ENCODE results near the gene BZW2. TPM values are rescaled to one million over a fixed set of nuclear protein-coding genes. Genes with fewer than 3 reads are reported as not detected.

Gene BZW2
- total RNA-seq, 1 experiment from 2014 or later = 80.9 TPM

- ATAC-seq (no peak), DNase-seq (ENCODE audit: low read depth, low spot score) (no peak)
- intact Hi-C loops (cut with micrococcal nuclease; ENCODE audit: unreplicated experiment) (no loop called here), in situ Hi-C loops (cut with HindIII; ENCODE audit: low pct_unique_long_range_greater_than_20kb, low sequenced_read_pairs) (no loop called here)
- Histone ChIP-seq H3K27ac (ENCODE audit: low read length) (no peak overlapping the region), H3K9me3 (ENCODE audit: control insufficient read depth, insufficient read depth, low read depth, low read length) (no peaks in the 10 kb centered on the region), H3K4me1 (ENCODE audit: control insufficient read depth, insufficient read depth, low read length) (no peaks in the 10 kb centered on the region), H3K4me3 (ENCODE audit: low read depth in 2 of 2, low read length in 2 of 2) (no peak overlapping the region), H3K36me3 (ENCODE audit: control insufficient read depth, insufficient read depth, low read length) (peaks cover 5% of the 10 kb centered on the region; the same call in 1 of the 2 replicates), H3K27me3 (ENCODE audit: control insufficient read depth, insufficient read depth, low read length) (no peaks in the 10 kb centered on the region)
- no TSS peak for BruUV-seq (replicated peaks)
- TF ChIP-seq TCF7L2 (IDR thresholded peaks at IDR 0.05; ENCODE audit: low read depth, low read length) = no peak
- TF ChIP-seq, protein P1, sequence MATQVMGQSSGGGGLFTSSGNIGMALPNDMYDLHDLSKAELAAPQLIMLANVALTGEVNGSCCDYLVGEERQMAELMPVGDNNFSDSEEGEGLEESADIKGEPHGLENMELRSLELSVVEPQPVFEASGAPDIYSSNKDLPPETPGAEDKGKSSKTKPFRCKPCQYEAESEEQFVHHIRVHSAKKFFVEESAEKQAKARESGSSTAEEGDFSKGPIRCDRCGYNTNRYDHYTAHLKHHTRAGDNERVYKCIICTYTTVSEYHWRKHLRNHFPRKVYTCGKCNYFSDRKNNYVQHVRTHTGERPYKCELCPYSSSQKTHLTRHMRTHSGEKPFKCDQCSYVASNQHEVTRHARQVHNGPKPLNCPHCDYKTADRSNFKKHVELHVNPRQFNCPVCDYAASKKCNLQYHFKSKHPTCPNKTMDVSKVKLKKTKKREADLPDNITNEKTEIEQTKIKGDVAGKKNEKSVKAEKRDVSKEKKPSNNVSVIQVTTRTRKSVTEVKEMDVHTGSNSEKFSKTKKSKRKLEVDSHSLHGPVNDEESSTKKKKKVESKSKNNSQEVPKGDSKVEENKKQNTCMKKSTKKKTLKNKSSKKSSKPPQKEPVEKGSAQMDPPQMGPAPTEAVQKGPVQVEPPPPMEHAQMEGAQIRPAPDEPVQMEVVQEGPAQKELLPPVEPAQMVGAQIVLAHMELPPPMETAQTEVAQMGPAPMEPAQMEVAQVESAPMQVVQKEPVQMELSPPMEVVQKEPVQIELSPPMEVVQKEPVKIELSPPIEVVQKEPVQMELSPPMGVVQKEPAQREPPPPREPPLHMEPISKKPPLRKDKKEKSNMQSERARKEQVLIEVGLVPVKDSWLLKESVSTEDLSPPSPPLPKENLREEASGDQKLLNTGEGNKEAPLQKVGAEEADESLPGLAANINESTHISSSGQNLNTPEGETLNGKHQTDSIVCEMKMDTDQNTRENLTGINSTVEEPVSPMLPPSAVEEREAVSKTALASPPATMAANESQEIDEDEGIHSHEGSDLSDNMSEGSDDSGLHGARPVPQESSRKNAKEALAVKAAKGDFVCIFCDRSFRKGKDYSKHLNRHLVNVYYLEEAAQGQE (IDR thresholded peaks at IDR 0.05; ENCODE audit: insufficient read depth in 1 of 2, low read depth in 2 of 2, low read length in 1 of 2) = no peak
- no peak for TF ChIP-seq SIN3A (IDR thresholded peaks at IDR 0.05; ENCODE audit: borderline replicate concordance, insufficient read depth, low read depth, low read length)
- TF ChIP-seq POLR2AphosphoS5 (IDR thresholded peaks at IDR 0.05; ENCODE audit: low read depth, low read length) = no peak
- no peak for TF ChIP-seq CTCF (IDR thresholded peaks at IDR 0.05)
- ChIA-PET POLR2A (no interaction called here), CTCF (interaction anchor here (0.5 kb wide), 1 partner anchor 386 kb away, joined by 3 read pairs; no protein-coding TSS in a partner anchor)
These were observed 29.9 kb upstream of the BZW2 start for GRCh38 chr7:16616122-16616521.

DNA sequence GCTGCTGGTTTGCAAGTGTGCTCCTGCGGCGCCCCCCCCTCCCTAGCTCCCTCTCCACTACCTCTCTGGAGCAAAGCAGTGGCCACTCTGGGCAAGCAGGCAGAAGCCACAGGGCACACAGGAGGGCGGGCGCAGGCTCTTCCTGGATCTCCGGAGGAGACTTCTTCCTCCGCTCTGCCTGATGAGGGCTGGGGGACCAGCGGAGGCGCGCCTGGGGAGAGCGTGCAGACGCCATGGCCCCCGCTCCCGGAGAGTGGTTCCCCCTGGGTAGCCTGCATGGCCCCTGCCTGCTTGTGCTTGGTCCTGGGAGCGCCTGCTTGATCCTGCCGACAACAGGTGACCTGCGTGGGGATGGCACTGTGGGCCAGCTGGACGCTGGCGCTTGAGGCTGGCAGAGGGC lies 29.4 kb upstream of the BZW2 start:
- TF ChIP-seq POLR2AphosphoS5 (IDR thresholded peaks at IDR 0.05; ENCODE audit: low read depth, low read length) = no peak
- TF ChIP-seq CTCF (IDR thresholded peaks at IDR 0.05) = no peak
- TF ChIP-seq, protein P1 (IDR thresholded peaks at IDR 0.05; ENCODE audit: insufficient read depth in 1 of 2, low read depth in 2 of 2, low read length in 1 of 2) = no peak
- TF ChIP-seq TCF7L2 (IDR thresholded peaks at IDR 0.05; ENCODE audit: low read depth, low read length) = no peak
- no peak for TF ChIP-seq SIN3A (IDR thresholded peaks at IDR 0.05; ENCODE audit: borderline replicate concordance, insufficient read depth, low read depth, low read length)
- ChIA-PET POLR2A (no interaction called here), CTCF (interaction anchor here (0.5 kb wide), 1 partner anchor 385 kb away, joined by 3 read pairs; no protein-coding TSS in a partner anchor)
- DNase-seq (ENCODE audit: low read depth, low spot score) (no peak), ATAC-seq (no peak)
- no TSS peak for BruUV-seq (replicated peaks)
- in situ Hi-C loops (cut with HindIII; ENCODE audit: low pct_unique_long_range_greater_than_20kb, low sequenced_read_pairs) = no loop called here
- intact Hi-C loops (cut with micrococcal nuclease; ENCODE audit: unreplicated experiment) = no loop called here
- H3K9me3 ChIP-seq (ENCODE audit: control insufficient read depth, insufficient read depth, low read depth, low read length) = no peaks in the 10 kb centered on the region
- no peak overlapping the region for H3K27ac ChIP-seq (ENCODE audit: low read length)
- H3K27me3 ChIP-seq (ENCODE audit: control insufficient read depth, insufficient read depth, low read length) = no peaks in the 10 kb centered on the region
- peaks cover 5% of the 10 kb centered on the region; the same call in 1 of the 2 replicates for H3K36me3 ChIP-seq (ENCODE audit: control insufficient read depth, insufficient read depth, low read length)
- H3K4me3 ChIP-seq (ENCODE audit: low read depth in 2 of 2, low read length in 2 of 2) = no peak overlapping the region
- no peaks in the 10 kb centered on the region for H3K4me1 ChIP-seq (ENCODE audit: control insufficient read depth, insufficient read depth, low read length)

All from Panc1 (cell line).